K562 (cell line): ENCODE data around the gene FILIP1. TPM values are rescaled to one million over a fixed set of nuclear protein-coding genes. Genes with fewer than 3 reads are reported as not detected.

Experiments used
- ATAC-seq: fragments of 200-7000 bp; cut with Tn5 transposase; 3 replicates; pipeline ENCODE4 v1.9.1; 2020; ENCODE audit warnings: moderate library complexity
- BruUV-seq: library from RNA; stranded (reverse); fragments of 400-500 nt; replicated peaks from 2 replicates; lab custom pipeline; 2021; lab: Mats Ljungman, UMichigan
- CTCF ChIA-PET: fragments of 300-600 bp; formaldehyde crosslinking; extraction: SDS; loops from one replicate; lab custom pipeline; 2021; ENCODE audit warnings: low intra/inter-chr PET ratio; lab: Yijun Ruan, JAX
- POLR2A ChIA-PET: fragments of 300-600, 350-650 bp; sonication (Branson Sonifier 250); formaldehyde crosslinking; extraction: SDS; loops from one replicate; lab custom pipeline; 2021; ENCODE audit warnings: antibody characterized with exemption, inconsistent platforms; lab: Yijun Ruan, JAX
- DNase-seq, 4 experiments: peaks; one replicate each; pipeline versions ENCODE4 v3.0.0 to v3.0.0-alpha.2; 2011 to 2018; ENCODE audit warnings: low spot score in 3 of 4, mixed read lengths in 3 of 4; ENCODE audit errors: extremely low read depth in 1 of 4
- FAIRE-seq: peaks from 2 replicates; lab custom pipeline; 2011; peaks lifted over from hg19 to GRCh38; lab: Jason Lieb, UNC
- H2AFZ ChIP-seq: 2 replicates; pipeline ENCODE4 v1.6.0; 2011; ENCODE audit warnings: low read depth, low read length, control low read depth, inconsistent platforms
- H3K27ac ChIP-seq: fragments of 200-600 bp; 3 replicates; pipeline ENCODE4 v1.8.0; 2011; ENCODE audit warnings: low read depth, mild to moderate bottlenecking, control low read depth, inconsistent platforms, low read length, moderate library complexity, mixed read lengths; ENCODE audit errors: extremely low read depth
- H3K27me3 ChIP-seq, 2 experiments: fragments of 300-600 bp in 1 of 2; 2 replicates in 1 of 2; 3 replicates in 1 of 2; pipeline versions ENCODE4 v1.6.0 to v1.8.0; 2011; ENCODE audit warnings: inconsistent platforms in 2 of 2, low read length in 2 of 2, mild to moderate bottlenecking in 1 of 2, mixed read lengths in 1 of 2, moderate library complexity in 1 of 2; ENCODE audit not compliant: control insufficient read depth in 2 of 2, insufficient read depth in 2 of 2
- H3K36me3 ChIP-seq: fragments of 300-600 bp; 3 replicates; pipeline ENCODE4 v1.8.0; 2011; ENCODE audit warnings: mild to moderate bottlenecking, low read length, inconsistent platforms; ENCODE audit not compliant: control insufficient read depth, insufficient read depth
- H3K4me1 ChIP-seq, 2 experiments: fragments of 200-600 bp in 1 of 2; replicated peaks in 1 of 2; 2 replicates in 1 of 2; 3 replicates in 1 of 2; pipeline versions ENCODE4 v1.5.1 to v1.8.0; 2011; ENCODE audit warnings: inconsistent platforms in 2 of 2, low read length in 2 of 2, mild to moderate bottlenecking in 1 of 2, mixed read lengths in 1 of 2, moderate library complexity in 1 of 2; ENCODE audit not compliant: control insufficient read depth in 2 of 2, insufficient read depth in 2 of 2
- H3K4me2 ChIP-seq: 2 replicates; pipeline ENCODE4 v1.6.1; 2011; ENCODE audit warnings: low read length, control low read depth, inconsistent platforms, mixed read lengths; ENCODE audit not compliant: insufficient read depth
- H3K4me3 ChIP-seq: fragments of 200-600 bp; sonication (generic), shearing (Covaris generic); 2 replicates; pipeline ENCODE4 v1.5.1; 2016; ENCODE audit warnings: control low read depth, inconsistent platforms
- H3K79me2 ChIP-seq: fragments of 200-600 bp; 3 replicates; pipeline ENCODE4 v1.8.0; 2011; ENCODE audit warnings: low read length, inconsistent platforms; ENCODE audit not compliant: control insufficient read depth, insufficient read depth
- H3K9ac ChIP-seq, 2 experiments: 2 replicates each; pipeline versions ENCODE4 v1.6.0 to v1.6.1; 2011; ENCODE audit warnings: low read depth in 2 of 2, low read length in 2 of 2, control low read depth in 1 of 2, inconsistent platforms in 1 of 2, mild to moderate bottlenecking in 1 of 2, mixed read lengths in 1 of 2; ENCODE audit not compliant: insufficient read depth in 1 of 2
- H3K9me1 ChIP-seq: one replicate; pipeline ENCODE4 v1.6.0; 2011; ENCODE audit warnings: inconsistent platforms, mild to moderate bottlenecking, low read length, moderate library complexity; ENCODE audit not compliant: control insufficient read depth, insufficient read depth
- H3K9me3 ChIP-seq: replicated peaks from 2 replicates; pipeline ENCODE4 v1.5.1; 2011; ENCODE audit warnings: low read depth, low read length, inconsistent platforms; ENCODE audit not compliant: control insufficient read depth, insufficient read depth
- H4K20me1 ChIP-seq: replicated peaks from 2 replicates; pipeline ENCODE4 v1.6.1; 2011; ENCODE audit warnings: low read length, inconsistent platforms, mixed read lengths; ENCODE audit not compliant: control insufficient read depth, insufficient read depth
- BDP1 ChIP-seq: IDR thresholded peaks from 3 replicates; pipeline ENCODE4 v1.6.1; 2011; ENCODE audit not compliant: insufficient read length, insufficient read depth
- CBX1 ChIP-seq: sonication (generic); IDR thresholded peaks from 2 replicates; pipeline ENCODE4 v1.6.1; 2016; ENCODE audit warnings: antibody characterized with exemption, low read depth, mild to moderate bottlenecking
- CEBPB ChIP-seq: fragments of 450-650 bp; IDR thresholded peaks from 2 replicates; pipeline ENCODE4 v1.6.1; 2016; ENCODE audit warnings: missing genetic modification characterization, missing compliant biosample characterization
- KHSRP ChIP-seq: fragments of 450-650 bp; IDR thresholded peaks from 2 replicates; pipeline ENCODE4 v1.6.1; 2017
- LEF1 ChIP-seq: fragments of 450-650 bp; IDR thresholded peaks from 2 replicates; pipeline ENCODE4 v1.6.1; 2016; ENCODE audit warnings: mild to moderate bottlenecking
- POLR3A ChIP-seq: IDR thresholded peaks from 2 replicates; pipeline ENCODE4 v1.6.1; 2011; ENCODE audit warnings: borderline replicate concordance, mild to moderate bottlenecking, moderate library complexity; ENCODE audit not compliant: insufficient read length, insufficient read depth; ENCODE audit errors: extremely low read depth
- TARDBP ChIP-seq: fragments of 450-650 bp; IDR thresholded peaks from 2 replicates; pipeline ENCODE4 v1.6.1; 2016
- TEAD1 ChIP-seq, 2 experiments: fragments of 450-650 bp in 1 of 2; sonication (generic) in 1 of 2; formaldehyde crosslinking; IDR thresholded peaks; 2 replicates each; pipeline versions ENCODE4 v1.4.0 to v1.8.0; 2020 to 2022; ENCODE audit warnings: mild to moderate bottlenecking in 2 of 2, missing genetic modification reagents in 1 of 2
- TFAM ChIP-seq: fragments of 250-450 bp; sonication (Bioruptor Pico); conservative IDR thresholded peaks from 2 replicates; pipeline ENCODE4 v1.5.0; 2021; ENCODE audit warnings: mild to moderate bottlenecking, moderate library complexity
- ZNF778 ChIP-seq: fragments of 450-650 bp; formaldehyde crosslinking; IDR thresholded peaks from 2 replicates; pipeline ENCODE4 v1.4.0; 2020; ENCODE audit warnings: mild to moderate bottlenecking, moderate library complexity
- WGBS: fragments of 100-300 bp; shearing (Covaris generic); methylation state at CpG from one replicate; pipeline ENCODE4 v1.1.6; 2016; ENCODE audit warnings: low coverage, mixed read lengths; ENCODE audit not compliant: insufficient coverage; ENCODE audit errors: missing lambda C conversion rate; 5-methylcytosine and 5-hydroxymethylcytosine counted together
- in situ Hi-C: fragments of 300-500 bp; cut with MboI; formaldehyde crosslinking; loops from 4 replicates; pipeline ENCODE4 v1.15.0; 2018; ENCODE audit warnings: inconsistent platforms, mixed read lengths
- intact Hi-C: fragments of 100-400 bp; cut with micrococcal nuclease; formaldehyde crosslinking; loops from 2 replicates; pipeline ENCODE4 v1.14.2; 2022
- polyA plus RNA-seq, 8 experiments: library from polyadenylated mRNA; depleted of rRNA in 4 of 8; stranded (reverse) in 5 of 8; unstranded in 3 of 8; fragments of >200 nt; fragmentation: Nextera tagmentation in 2 of 8; fragmentation: Illumina TruSeq in 1 of 8; extraction: Ambion mirVana in 2 of 8; extraction: Trizol in 1 of 8; gene quantifications; 2 replicates each; pipeline versions ENCODE4 v1.2.1 to v1.2.3, GENCODE V29; 2011 to 2014; ENCODE audit warnings: inconsistent platforms in 1 of 8, missing spikeins in 1 of 8
- total RNA-seq, 7 experiments: library from RNA; depleted of rRNA in 6 of 7; stranded (reverse); fragments of >200 nt in 6 of 7; fragmentation: Illumina TruSeq in 2 of 7; extraction: Trizol in 2 of 7; gene quantifications; 2 replicates each; pipeline versions ENCODE4 v1.2.1 to v1.2.3, GENCODE V29; 2011 to 2021; ENCODE audit warnings: low replicate concordance in 1 of 7
- TF ChIP-seq, protein P1 (sequence below): fragments of 250-450 bp; sonication (Bioruptor Pico); IDR thresholded peaks from 2 replicates; pipeline ENCODE4 v1.5.0; 2021; ENCODE audit warnings: mild to moderate bottlenecking, moderate library complexity
- TF ChIP-seq, protein P2 (sequence below): fragments of 450-650 bp; formaldehyde crosslinking; IDR thresholded peaks from 2 replicates; pipeline ENCODE4 v1.4.0; 2022; ENCODE audit warnings: missing genetic modification characterization

The FILIP1 gene
- total and polyA plus RNA-seq, 9 of the 15 experiments (the other 6 are each of a cell fraction or from before 2014, with no cell fraction given): 0.03 to 0.25 (median 0.10) TPM; not detected in 1

DNA sequence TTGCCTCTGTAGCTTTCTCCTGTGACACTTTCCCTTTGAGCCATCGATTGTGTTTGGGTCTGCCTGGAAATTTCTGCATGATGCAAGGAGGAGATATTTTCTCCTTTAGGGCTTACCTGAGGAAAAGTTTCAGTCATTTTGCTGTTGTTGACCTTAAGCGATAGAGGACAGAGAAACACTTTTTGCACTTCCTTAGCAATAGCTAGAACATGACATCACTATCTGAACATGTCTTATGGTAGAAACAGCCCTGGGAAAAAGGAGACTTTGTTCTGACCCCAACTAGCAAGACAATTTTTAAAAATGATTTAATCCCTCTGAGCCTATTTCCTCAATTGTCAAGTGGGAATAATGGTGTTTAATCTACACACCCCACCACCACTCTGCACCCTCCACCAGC is 9.7 kb upstream of the FILIP1 start:
- FAIRE-seq: no peak
- no peak for ATAC-seq
- Histone ChIP-seq H3K9ac (no peak overlapping the region), H3K27ac (no peak overlapping the region), H3K4me2 (no peak overlapping the region), H2AFZ (no peak overlapping the region), H3K4me3 (no peak overlapping the region), H3K9me3 (no peaks in the 10 kb centered on the region), H3K79me2 (no peaks in the 10 kb centered on the region), H3K4me1 (no peaks in the 10 kb centered on the region), H4K20me1 (no peaks in the 10 kb centered on the region), H3K27me3 (0 out of 5 replicates have a peak, but pooled peaks cover 0 to 2% of the 10 kb centered on the region in 2 experiments), H3K9me1 (no peaks in the 10 kb centered on the region), H3K36me3 (no peaks in the 10 kb centered on the region)
- in situ Hi-C loops: loop anchor here (10.0 kb wide), 1 partner anchor 208 kb away; no protein-coding TSS in a partner anchor
- WGBS: 5% methylated on average over 2 of the region's 2 CpGs
- TF ChIP-seq TEAD1 (CRISPR knock-in tag; IDR thresholded peaks at IDR 0.05) (no peak), CBX1 (no peak), TFAM (CRISPR knock-in tag) (no peak), ZNF778 (no peak), KHSRP (no peak), POLR3A (no peak), LEF1 (no peak), BDP1 (no peak), TARDBP (no peak), CEBPB (tag) (no peak)
- TF ChIP-seq, protein P1, sequence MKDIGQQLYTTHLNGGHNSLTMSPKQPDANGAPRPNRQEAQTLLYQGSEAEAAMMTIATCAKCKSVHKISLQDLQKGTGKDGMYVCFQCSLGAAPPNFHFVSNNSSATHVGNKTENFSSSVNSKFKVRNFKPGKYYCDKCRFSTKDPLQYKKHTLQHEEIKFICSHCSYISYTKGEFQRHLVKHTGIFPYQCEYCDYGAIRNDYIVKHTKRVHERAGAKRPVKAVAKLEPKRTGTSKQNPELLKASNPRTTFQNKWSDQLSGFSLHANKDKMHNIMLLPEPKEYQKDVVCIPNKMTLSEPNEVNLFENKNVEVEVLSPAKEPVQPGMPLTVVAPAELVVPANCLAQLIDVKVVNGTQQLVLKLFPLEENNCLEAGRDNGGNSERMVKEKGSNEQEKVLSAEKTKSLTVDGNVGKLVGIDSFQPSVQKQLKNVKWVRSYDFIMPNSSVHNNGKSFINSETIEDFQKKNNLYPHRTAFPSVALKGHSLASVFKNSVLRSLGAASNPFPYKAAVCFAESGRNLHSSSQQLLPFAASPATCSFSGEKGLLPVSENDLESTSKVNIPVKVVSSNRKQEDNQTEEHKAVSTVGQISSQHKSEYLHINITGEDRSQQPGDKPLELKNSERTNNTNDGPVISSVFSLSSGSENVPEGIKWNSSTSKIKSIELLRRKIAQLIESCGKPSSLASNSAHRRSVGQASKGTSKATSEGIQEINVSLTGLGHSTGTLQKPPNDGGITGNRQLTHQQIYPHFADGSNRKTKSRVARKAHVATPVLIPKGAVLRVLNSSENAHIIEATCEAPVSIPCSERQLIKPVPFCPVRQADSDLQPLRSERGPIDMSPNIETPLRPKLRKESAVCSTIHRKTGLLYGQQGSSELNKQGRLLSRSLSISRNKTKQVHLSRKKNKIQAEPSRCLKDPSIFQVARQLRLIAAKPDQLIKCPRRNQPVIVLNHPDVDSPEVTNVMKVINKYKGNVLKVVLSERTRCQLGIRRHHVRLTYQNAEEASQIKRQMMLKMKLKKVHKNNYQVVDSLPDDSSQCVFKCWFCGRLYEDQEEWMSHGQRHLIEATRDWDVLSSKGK: no peak
- TF ChIP-seq, protein P2, sequence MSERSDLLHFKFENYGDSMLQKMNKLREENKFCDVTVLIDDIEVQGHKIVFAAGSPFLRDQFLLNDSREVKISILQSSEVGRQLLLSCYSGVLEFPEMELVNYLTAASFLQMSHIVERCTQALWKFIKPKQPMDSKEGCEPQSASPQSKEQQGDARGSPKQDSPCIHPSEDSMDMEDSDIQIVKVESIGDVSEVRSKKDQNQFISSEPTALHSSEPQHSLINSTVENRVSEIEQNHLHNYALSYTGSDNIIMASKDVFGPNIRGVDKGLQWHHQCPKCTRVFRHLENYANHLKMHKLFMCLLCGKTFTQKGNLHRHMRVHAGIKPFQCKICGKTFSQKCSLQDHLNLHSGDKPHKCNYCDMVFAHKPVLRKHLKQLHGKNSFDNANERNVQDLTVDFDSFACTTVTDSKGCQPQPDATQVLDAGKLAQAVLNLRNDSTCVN (CRISPR knock-in tag): no peak
- no TSS peak for BruUV-seq
- DNase-seq: no peak
- intact Hi-C loops: no loop called here
- ChIA-PET CTCF (no interaction called here), POLR2A (interaction anchor here (0.6 kb wide), 1 partner anchor 302 kb away, joined by 4 read pairs; no protein-coding TSS in a partner anchor)
